GM23338 (cell line): Measurements from ENCODE around the gene DMD. TPM values are rescaled to one million over a fixed set of nuclear protein-coding genes. Genes with fewer than 3 reads are reported as not detected.

Experiments used
- ATAC-seq: fragments of 200-7000 bp; cut with Tn5 transposase; 3 replicates; pipeline ENCODE4 v1.9.1; 2020
- DNase-seq: peaks from one replicate; pipeline ENCODE4 v3.0.0-alpha.2; 2015; ENCODE audit warnings: low spot score
- H2AFZ ChIP-seq: fragments of 200-600 bp; sonication (generic); 2 replicates; pipeline ENCODE4 v1.8.0; 2016; ENCODE audit warnings: antibody characterized with exemption, mild to moderate bottlenecking, moderate library complexity
- H3F3A ChIP-seq: fragments of 200-600 bp; sonication (generic); replicated peaks from 2 replicates; pipeline ENCODE4 v1.8.0; 2017; ENCODE audit warnings: antibody characterized with exemption, mixed run types, low read depth
- H3K27ac ChIP-seq: fragments of 200-600 bp; sonication (generic); 2 replicates; pipeline ENCODE4 v1.6.1; 2016; ENCODE audit warnings: low read depth
- H3K27me3 ChIP-seq: fragments of 200-600 bp; sonication (generic); 2 replicates; pipeline ENCODE4 v1.8.0; 2016; ENCODE audit warnings: mild to moderate bottlenecking, mixed run types, moderate library complexity; ENCODE audit not compliant: insufficient read depth
- H3K36me3 ChIP-seq: fragments of 200-600 bp; sonication (generic); 2 replicates; pipeline ENCODE4 v1.8.0; 2016; ENCODE audit warnings: mild to moderate bottlenecking; ENCODE audit not compliant: insufficient read depth
- H3K4me1 ChIP-seq: fragments of 200-600 bp; sonication (generic); 2 replicates; pipeline ENCODE4 v1.8.0; 2016; ENCODE audit warnings: mild to moderate bottlenecking, moderate library complexity; ENCODE audit not compliant: insufficient read depth
- H3K4me2 ChIP-seq: fragments of 200-600 bp; sonication (generic); 2 replicates; pipeline ENCODE4 v1.7.1; 2017; ENCODE audit warnings: mixed run types
- H3K4me3 ChIP-seq: fragments of 200-600 bp; sonication (generic); 2 replicates; pipeline ENCODE4 v1.6.1; 2016; ENCODE audit warnings: mixed run types
- H3K79me2 ChIP-seq: fragments of 200-600 bp; sonication (generic); replicated peaks from 2 replicates; pipeline ENCODE4 v1.8.0; 2017; ENCODE audit warnings: mild to moderate bottlenecking; ENCODE audit not compliant: insufficient read depth
- H3K9me2 ChIP-seq: fragments of 200-600 bp; sonication (generic); 2 replicates; pipeline ENCODE4 v1.8.0; 2017; ENCODE audit not compliant: insufficient read depth
- H4K20me1 ChIP-seq: fragments of 200-600 bp; sonication (generic); replicated peaks from 2 replicates; pipeline ENCODE4 v1.8.0; 2017; ENCODE audit warnings: mild to moderate bottlenecking; ENCODE audit not compliant: insufficient read depth
- H3K27ac Mint-ChIP-seq: 2 replicates; pipeline ENCODE4 v1.8.0; 2020; ENCODE audit warnings: inconsistent platforms, mild to moderate bottlenecking, moderate library complexity, mixed read lengths
- H3K27me3 Mint-ChIP-seq: 3 replicates; pipeline ENCODE4 v1.8.0; 2022; ENCODE audit warnings: low read depth, mild to moderate bottlenecking, moderate library complexity, mixed read lengths, inconsistent platforms; ENCODE audit not compliant: insufficient read depth, poor library complexity
- H3K36me3 Mint-ChIP-seq: 3 replicates; pipeline ENCODE4 v1.8.0; 2021; ENCODE audit warnings: low read depth, mild to moderate bottlenecking, inconsistent platforms, moderate library complexity, mixed read lengths
- H3K4me1 Mint-ChIP-seq: 3 replicates; pipeline ENCODE4 v1.8.0; 2020; ENCODE audit warnings: mild to moderate bottlenecking, inconsistent platforms, mixed read lengths
- H3K4me3 Mint-ChIP-seq: 3 replicates; pipeline ENCODE4 v1.8.0; 2021; ENCODE audit warnings: moderate library complexity, mild to moderate bottlenecking, inconsistent platforms, mixed read lengths
- H3K9me3 Mint-ChIP-seq: 3 replicates; pipeline ENCODE4 v1.8.0; 2020; ENCODE audit warnings: moderate library complexity, mild to moderate bottlenecking, inconsistent platforms, mixed read lengths
- CREB1 ChIP-seq: fragments of 250-450 bp; sonication (Bioruptor Pico); IDR thresholded peaks from 2 replicates; pipeline ENCODE4 v1.5.0; 2020; ENCODE audit warnings: low read depth, mild to moderate bottlenecking, moderate library complexity
- EZH2 ChIP-seq: fragments of 200-600 bp; sonication (generic); IDR thresholded peaks from one replicate; pipeline ENCODE4 v1.8.0; 2017; ENCODE audit warnings: antibody characterized with exemption, mild to moderate bottlenecking, low read depth; ENCODE audit not compliant: unreplicated experiment
- EZH2phosphoT487 ChIP-seq: fragments of 200-600 bp; sonication (generic); IDR thresholded peaks from one replicate; pipeline ENCODE4 v1.8.1; 2018; ENCODE audit warnings: antibody characterized with exemption; ENCODE audit not compliant: unreplicated experiment
- JUNB ChIP-seq: IDR thresholded peaks from one replicate; pipeline ENCODE4 v1.6.1; 2016; ENCODE audit warnings: antibody characterized with exemption; ENCODE audit not compliant: unreplicated experiment
- NANOG ChIP-seq: IDR thresholded peaks from 2 replicates; pipeline ENCODE4 v1.6.1; 2016; ENCODE audit warnings: antibody characterized with exemption, borderline replicate concordance
- POLR2AphosphoS5 ChIP-seq: IDR thresholded peaks from 2 replicates; pipeline ENCODE4 v1.6.1; 2016; ENCODE audit warnings: antibody characterized with exemption, low read depth
- STAT1 ChIP-seq: IDR thresholded peaks from one replicate; pipeline ENCODE4 v1.6.1; 2016; ENCODE audit warnings: antibody characterized with exemption; ENCODE audit not compliant: unreplicated experiment
- ZNF114 ChIP-seq: fragments of 250-450 bp; sonication (Bioruptor Pico); IDR thresholded peaks from 2 replicates; pipeline ENCODE4 v1.5.0; 2020; ENCODE audit warnings: mild to moderate bottlenecking, moderate library complexity
- ZNF331 ChIP-seq: fragments of 250-450 bp; sonication (Bioruptor Pico); IDR thresholded peaks from 2 replicates; pipeline ENCODE4 v1.5.0; 2020; ENCODE audit warnings: low read depth, mild to moderate bottlenecking, moderate library complexity
- polyA plus RNA-seq: library from polyadenylated mRNA; unstranded; fragments of >200 nt; fragmentation: Nextera tagmentation; extraction: Ambion mirVana; gene quantifications from 2 replicates; pipeline ENCODE4 v1.2.1, GENCODE V29; 2016
- total RNA-seq: library from RNA; depleted of rRNA; stranded (reverse); fragments of >200 nt; shearing (Covaris generic); gene quantifications from 2 replicates; pipeline ENCODE4 v1.2.3, GENCODE V29; 2014
- TF ChIP-seq, protein P1 (sequence below): fragments of 250-450 bp; sonication (Bioruptor Pico); IDR thresholded peaks from 2 replicates; pipeline ENCODE4 v1.5.0; 2020; ENCODE audit warnings: mild to moderate bottlenecking, moderate library complexity
- TF ChIP-seq, protein P2 (sequence below): IDR thresholded peaks from one replicate; pipeline ENCODE4 v1.6.1; 2018; ENCODE audit warnings: antibody characterized with exemption; ENCODE audit not compliant: unreplicated experiment
- TF ChIP-seq, protein P3 (sequence below): IDR thresholded peaks from 2 replicates; pipeline ENCODE4 v1.6.1; 2016; ENCODE audit warnings: antibody characterized with exemption
- TF ChIP-seq, protein P4 (sequence below), 2 experiments: fragments of 200-600 bp in 1 of 2; sonication (generic) in 1 of 2; conservative IDR thresholded peaks; 2 replicates each; pipeline versions ENCODE4 v1.5.1 to v1.6.1; 2016 to 2017; ENCODE audit warnings: antibody characterized with exemption in 2 of 2, low read depth in 2 of 2, mild to moderate bottlenecking in 2 of 2, moderate library complexity in 1 of 2

DMD gene
- total and polyA plus RNA-seq, 2 experiments from 2014 or later = 4.5 to 7.6 TPM

DNA sequence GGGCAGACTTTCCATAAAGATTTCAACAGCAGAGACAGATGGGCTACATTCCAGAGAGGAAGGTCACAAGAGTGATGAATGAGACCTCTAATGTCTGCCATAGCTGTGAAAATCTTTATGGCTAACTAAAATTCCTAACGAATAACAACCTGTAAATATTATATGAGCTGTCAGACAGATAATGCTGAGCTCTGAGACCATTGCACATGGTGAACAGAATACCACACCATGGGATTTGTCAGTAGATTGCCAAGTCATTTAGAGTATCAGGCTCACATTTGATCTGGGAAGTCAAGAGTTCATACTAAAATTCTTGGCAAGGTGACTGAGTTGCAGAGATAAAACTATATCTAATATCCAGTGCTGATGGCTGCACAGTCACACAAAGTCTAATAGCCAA is 1880.3 kb downstream of the DMD start:
- 0 out of 2 replicates have a peak, but pooled peaks cover 5% of the 10 kb centered on the region for H3K9me2 ChIP-seq
- Mint-ChIP-seq H3K27ac (no peak overlapping the region), H3K27me3 (peaks cover 2% of the 10 kb centered on the region), H3K9me3 (no peaks in the 10 kb centered on the region; the same call in 2 of the 3 replicates), H3K4me1 (peaks cover 7% of the 10 kb centered on the region; the same call in 1 of the 3 replicates), H3K36me3 (no peaks in the 10 kb centered on the region), H3K4me3 (no peak overlapping the region)
- H3K4me3 ChIP-seq = no peak overlapping the region
- TF ChIP-seq POLR2AphosphoS5 (no peak), EZH2phosphoT487 (no peak), ZNF331 (CRISPR knock-in tag) (no peak), NANOG (no peak), ZNF114 (CRISPR knock-in tag) (no peak), STAT1 (no peak), EZH2 (no peak), JUNB (no peak), CREB1 (CRISPR knock-in tag) (no peak)
- TF ChIP-seq, protein P1, sequence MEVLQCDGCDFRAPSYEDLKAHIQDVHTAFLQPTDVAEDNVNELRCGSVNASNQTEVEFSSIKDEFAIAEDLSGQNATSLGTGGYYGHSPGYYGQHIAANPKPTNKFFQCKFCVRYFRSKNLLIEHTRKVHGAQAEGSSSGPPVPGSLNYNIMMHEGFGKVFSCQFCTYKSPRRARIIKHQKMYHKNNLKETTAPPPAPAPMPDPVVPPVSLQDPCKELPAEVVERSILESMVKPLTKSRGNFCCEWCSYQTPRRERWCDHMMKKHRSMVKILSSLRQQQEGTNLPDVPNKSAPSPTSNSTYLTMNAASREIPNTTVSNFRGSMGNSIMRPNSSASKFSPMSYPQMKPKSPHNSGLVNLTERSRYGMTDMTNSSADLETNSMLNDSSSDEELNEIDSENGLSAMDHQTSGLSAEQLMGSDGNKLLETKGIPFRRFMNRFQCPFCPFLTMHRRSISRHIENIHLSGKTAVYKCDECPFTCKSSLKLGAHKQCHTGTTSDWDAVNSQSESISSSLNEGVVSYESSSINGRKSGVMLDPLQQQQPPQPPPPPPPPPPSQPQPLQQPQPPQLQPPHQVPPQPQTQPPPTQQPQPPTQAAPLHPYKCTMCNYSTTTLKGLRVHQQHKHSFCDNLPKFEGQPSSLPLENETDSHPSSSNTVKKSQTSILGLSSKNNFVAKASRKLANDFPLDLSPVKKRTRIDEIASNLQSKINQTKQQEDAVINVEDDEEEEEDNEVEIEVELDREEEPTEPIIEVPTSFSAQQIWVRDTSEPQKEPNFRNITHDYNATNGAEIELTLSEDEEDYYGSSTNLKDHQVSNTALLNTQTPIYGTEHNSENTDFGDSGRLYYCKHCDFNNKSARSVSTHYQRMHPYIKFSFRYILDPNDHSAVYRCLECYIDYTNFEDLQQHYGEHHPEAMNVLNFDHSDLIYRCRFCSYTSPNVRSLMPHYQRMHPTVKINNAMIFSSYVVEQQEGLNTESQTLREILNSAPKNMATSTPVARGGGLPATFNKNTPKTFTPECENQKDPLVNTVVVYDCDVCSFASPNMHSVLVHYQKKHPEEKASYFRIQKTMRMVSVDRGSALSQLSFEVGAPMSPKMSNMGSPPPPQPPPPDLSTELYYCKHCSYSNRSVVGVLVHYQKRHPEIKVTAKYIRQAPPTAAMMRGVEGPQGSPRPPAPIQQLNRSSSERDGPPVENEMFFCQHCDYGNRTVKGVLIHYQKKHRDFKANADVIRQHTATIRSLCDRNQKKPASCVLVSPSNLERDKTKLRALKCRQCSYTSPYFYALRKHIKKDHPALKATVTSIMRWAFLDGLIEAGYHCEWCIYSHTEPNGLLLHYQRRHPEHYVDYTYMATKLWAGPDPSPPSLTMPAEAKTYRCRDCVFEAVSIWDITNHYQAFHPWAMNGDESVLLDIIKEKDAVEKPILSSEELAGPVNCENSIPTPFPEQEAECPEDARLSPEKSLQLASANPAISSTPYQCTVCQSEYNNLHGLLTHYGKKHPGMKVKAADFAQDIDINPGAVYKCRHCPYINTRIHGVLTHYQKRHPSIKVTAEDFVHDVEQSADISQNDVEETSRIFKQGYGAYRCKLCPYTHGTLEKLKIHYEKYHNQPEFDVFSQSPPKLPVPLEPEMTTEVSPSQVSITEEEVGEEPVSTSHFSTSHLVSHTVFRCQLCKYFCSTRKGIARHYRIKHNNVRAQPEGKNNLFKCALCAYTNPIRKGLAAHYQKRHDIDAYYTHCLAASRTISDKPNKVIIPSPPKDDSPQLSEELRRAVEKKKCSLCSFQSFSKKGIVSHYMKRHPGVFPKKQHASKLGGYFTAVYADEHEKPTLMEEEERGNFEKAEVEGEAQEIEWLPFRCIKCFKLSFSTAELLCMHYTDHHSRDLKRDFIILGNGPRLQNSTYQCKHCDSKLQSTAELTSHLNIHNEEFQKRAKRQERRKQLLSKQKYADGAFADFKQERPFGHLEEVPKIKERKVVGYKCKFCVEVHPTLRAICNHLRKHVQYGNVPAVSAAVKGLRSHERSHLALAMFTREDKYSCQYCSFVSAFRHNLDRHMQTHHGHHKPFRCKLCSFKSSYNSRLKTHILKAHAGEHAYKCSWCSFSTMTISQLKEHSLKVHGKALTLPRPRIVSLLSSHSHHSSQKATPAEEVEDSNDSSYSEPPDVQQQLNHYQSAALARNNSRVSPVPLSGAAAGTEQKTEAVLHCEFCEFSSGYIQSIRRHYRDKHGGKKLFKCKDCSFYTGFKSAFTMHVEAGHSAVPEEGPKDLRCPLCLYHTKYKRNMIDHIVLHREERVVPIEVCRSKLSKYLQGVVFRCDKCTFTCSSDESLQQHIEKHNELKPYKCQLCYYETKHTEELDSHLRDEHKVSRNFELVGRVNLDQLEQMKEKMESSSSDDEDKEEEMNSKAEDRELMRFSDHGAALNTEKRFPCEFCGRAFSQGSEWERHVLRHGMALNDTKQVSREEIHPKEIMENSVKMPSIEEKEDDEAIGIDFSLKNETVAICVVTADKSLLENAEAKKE (CRISPR knock-in tag) = no peak
- TF ChIP-seq, protein P2, sequence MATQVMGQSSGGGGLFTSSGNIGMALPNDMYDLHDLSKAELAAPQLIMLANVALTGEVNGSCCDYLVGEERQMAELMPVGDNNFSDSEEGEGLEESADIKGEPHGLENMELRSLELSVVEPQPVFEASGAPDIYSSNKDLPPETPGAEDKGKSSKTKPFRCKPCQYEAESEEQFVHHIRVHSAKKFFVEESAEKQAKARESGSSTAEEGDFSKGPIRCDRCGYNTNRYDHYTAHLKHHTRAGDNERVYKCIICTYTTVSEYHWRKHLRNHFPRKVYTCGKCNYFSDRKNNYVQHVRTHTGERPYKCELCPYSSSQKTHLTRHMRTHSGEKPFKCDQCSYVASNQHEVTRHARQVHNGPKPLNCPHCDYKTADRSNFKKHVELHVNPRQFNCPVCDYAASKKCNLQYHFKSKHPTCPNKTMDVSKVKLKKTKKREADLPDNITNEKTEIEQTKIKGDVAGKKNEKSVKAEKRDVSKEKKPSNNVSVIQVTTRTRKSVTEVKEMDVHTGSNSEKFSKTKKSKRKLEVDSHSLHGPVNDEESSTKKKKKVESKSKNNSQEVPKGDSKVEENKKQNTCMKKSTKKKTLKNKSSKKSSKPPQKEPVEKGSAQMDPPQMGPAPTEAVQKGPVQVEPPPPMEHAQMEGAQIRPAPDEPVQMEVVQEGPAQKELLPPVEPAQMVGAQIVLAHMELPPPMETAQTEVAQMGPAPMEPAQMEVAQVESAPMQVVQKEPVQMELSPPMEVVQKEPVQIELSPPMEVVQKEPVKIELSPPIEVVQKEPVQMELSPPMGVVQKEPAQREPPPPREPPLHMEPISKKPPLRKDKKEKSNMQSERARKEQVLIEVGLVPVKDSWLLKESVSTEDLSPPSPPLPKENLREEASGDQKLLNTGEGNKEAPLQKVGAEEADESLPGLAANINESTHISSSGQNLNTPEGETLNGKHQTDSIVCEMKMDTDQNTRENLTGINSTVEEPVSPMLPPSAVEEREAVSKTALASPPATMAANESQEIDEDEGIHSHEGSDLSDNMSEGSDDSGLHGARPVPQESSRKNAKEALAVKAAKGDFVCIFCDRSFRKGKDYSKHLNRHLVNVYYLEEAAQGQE = no peak
- TF ChIP-seq, protein P3, sequence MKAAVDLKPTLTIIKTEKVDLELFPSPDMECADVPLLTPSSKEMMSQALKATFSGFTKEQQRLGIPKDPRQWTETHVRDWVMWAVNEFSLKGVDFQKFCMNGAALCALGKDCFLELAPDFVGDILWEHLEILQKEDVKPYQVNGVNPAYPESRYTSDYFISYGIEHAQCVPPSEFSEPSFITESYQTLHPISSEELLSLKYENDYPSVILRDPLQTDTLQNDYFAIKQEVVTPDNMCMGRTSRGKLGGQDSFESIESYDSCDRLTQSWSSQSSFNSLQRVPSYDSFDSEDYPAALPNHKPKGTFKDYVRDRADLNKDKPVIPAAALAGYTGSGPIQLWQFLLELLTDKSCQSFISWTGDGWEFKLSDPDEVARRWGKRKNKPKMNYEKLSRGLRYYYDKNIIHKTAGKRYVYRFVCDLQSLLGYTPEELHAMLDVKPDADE = no peak
- TF ChIP-seq, protein P4, sequence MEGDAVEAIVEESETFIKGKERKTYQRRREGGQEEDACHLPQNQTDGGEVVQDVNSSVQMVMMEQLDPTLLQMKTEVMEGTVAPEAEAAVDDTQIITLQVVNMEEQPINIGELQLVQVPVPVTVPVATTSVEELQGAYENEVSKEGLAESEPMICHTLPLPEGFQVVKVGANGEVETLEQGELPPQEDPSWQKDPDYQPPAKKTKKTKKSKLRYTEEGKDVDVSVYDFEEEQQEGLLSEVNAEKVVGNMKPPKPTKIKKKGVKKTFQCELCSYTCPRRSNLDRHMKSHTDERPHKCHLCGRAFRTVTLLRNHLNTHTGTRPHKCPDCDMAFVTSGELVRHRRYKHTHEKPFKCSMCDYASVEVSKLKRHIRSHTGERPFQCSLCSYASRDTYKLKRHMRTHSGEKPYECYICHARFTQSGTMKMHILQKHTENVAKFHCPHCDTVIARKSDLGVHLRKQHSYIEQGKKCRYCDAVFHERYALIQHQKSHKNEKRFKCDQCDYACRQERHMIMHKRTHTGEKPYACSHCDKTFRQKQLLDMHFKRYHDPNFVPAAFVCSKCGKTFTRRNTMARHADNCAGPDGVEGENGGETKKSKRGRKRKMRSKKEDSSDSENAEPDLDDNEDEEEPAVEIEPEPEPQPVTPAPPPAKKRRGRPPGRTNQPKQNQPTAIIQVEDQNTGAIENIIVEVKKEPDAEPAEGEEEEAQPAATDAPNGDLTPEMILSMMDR (conservative IDR thresholded peaks at IDR 0.05; ENCODE audit: low read depth in 2 of 2) = no peak
- H3K79me2 ChIP-seq = no peaks in the 10 kb centered on the region
- H3K4me1 ChIP-seq = no peaks in the 10 kb centered on the region
- no peaks in the 10 kb centered on the region for H3K36me3 ChIP-seq
- no peaks in the 10 kb centered on the region for H4K20me1 ChIP-seq
- H3K27me3 ChIP-seq = no peaks in the 10 kb centered on the region
- ATAC-seq (no peak), DNase-seq (no peak)
- H3F3A ChIP-seq = no peaks in the 10 kb centered on the region
- no peak overlapping the region for H3K4me2 ChIP-seq
- H2AFZ ChIP-seq = no peak overlapping the region
- no peak overlapping the region for H3K27ac ChIP-seq
